Gastrocnemius medialis (tissue), 4 donors: ENCODE measurements around the gene TBC1D10A. TPM values are rescaled to one million over a fixed set of nuclear protein-coding genes. Genes with fewer than 3 reads are reported as not detected.

Experiments used
- ATAC-seq, 2 donors: fragments of 150-250 bp; one replicate each; pipeline ENCODE4 v1.9.1; 2016
- DNase-seq, 2 donors: peaks; one replicate each; pipeline ENCODE4 v3.0.0-alpha.2; 2019
- H3K27ac ChIP-seq, 4 donors: fragments of 200-600 bp; sonication (generic); 1 replicate in 1 of 4; 2 replicates in 3 of 4; pipeline ENCODE4 v1.5.1; 2016 to 2018; ENCODE audit warnings: mild to moderate bottlenecking in 2 of 4, moderate library complexity in 1 of 4
- H3K27me3 ChIP-seq, 3 donors: fragments of 200-600 bp; sonication (generic) in 2 of 3; 1 replicate in 1 of 3; 2 replicates in 2 of 3; pipeline versions ENCODE4 v1.5.1 to v1.6.0; 2016 to 2019; ENCODE audit warnings: mild to moderate bottlenecking in 1 of 3, moderate library complexity in 1 of 3
- H3K36me3 ChIP-seq, 2 donors: fragments of 200-600 bp; sonication (generic) in 1 of 2; one replicate each; pipeline ENCODE4 v1.5.1; 2017 to 2018
- H3K4me1 ChIP-seq, 2 donors: fragments of 200-600 bp; sonication (generic) in 1 of 2; one replicate each; pipeline ENCODE4 v1.5.1; 2016 to 2017; ENCODE audit warnings: mild to moderate bottlenecking in 2 of 2
- H3K4me3 ChIP-seq, 4 donors: fragments of 200-600 bp; sonication (generic) in 3 of 4; 1 replicate in 1 of 4; 2 replicates in 3 of 4; pipeline ENCODE4 v1.5.1; 2016 to 2019; ENCODE audit warnings: mild to moderate bottlenecking in 2 of 4
- H3K9me3 ChIP-seq, 3 donors: fragments of 200-600 bp; sonication (generic) in 2 of 3; 1 replicate in 1 of 3; 2 replicates in 2 of 3; pipeline ENCODE4 v1.5.1; 2016 to 2019
- CTCF ChIP-seq, 5 experiments: fragments of 450-650 bp in 3 of 5; fragments of 200-600 bp in 2 of 5; sonication (generic) in 2 of 5; IDR thresholded peaks in 4 of 5; conservative IDR thresholded peaks in 1 of 5; 1 replicate in 4 of 5; 2 replicates in 1 of 5; pipeline ENCODE4 v1.5.1; 2016 to 2019; ENCODE audit warnings: antibody characterized with exemption in 5 of 5, mild to moderate bottlenecking in 3 of 5, moderate library complexity in 3 of 5
- POLR2A ChIP-seq, 2 donors: fragments of 450-650 bp; IDR thresholded peaks; one replicate each; pipeline ENCODE4 v1.6.1; 2017; ENCODE audit warnings: antibody characterized with exemption in 2 of 2, mild to moderate bottlenecking in 2 of 2, moderate library complexity in 2 of 2
- in situ Hi-C, 4 donors: fragments of 200-750 bp; cut with MboI; loops; one replicate each; pipeline versions ENCODE4 v1.15.0 to v1.8.0; 2017; ENCODE audit warnings: low sequenced_read_pairs in 4 of 4
- intact Hi-C: fragments of 100-400 bp; cut with DNase I; formaldehyde crosslinking; loops from one replicate; pipeline ENCODE4 v1.15.1; 2023; ENCODE audit warnings: low total_unique reads
- total RNA-seq, 4 donors: library from RNA; depleted of rRNA; stranded (reverse); fragments of >200 nt; gene quantifications; one replicate each; pipeline versions ENCODE4 v1.1.0 to v1.2.3, GENCODE V29; 2016

Gene TBC1D10A
- total RNA-seq, 4 donors from 2014 or later = 4.1 to 9.6 (median 6.2) TPM

- H3K4me3 ChIP-seq = no peak overlapping the region
- in situ Hi-C loops = loop anchor here in 1 of 4 donors (10.0 kb wide), 1 partner anchor 72 kb away; no protein-coding TSS in a partner anchor
- H3K36me3 ChIP-seq = peaks cover 0 to 16% of the 10 kb centered on the region in 2 donors
- DNase-seq (no peak), ATAC-seq (no peak)
- intact Hi-C loops = no loop called here
- H3K27me3 ChIP-seq = no peaks in the 10 kb centered on the region
- TF ChIP-seq CTCF (IDR thresholded peaks at IDR 0.05 in 4 of 5, conservative IDR thresholded peaks at IDR 0.05 in 1 of 5) (no peak), POLR2A (IDR thresholded peaks at IDR 0.05) (no peak)
- peak overlapping the region; percentile 84 to 90 (median 87) for H3K27ac ChIP-seq
- peaks cover 22 to 26% of the 10 kb centered on the region in 2 donors for H3K4me1 ChIP-seq
- H3K9me3 ChIP-seq = no peaks in the 10 kb centered on the region
Observed at GRCh38 chr22:30292069-30292970, 34.4 kb downstream of the TBC1D10A start.

GRCh38 chr22:30291058-30291892, 35.5 kb downstream of the TBC1D10A start:
- peaks cover 0 to 15% of the 10 kb centered on the region in 2 donors for H3K36me3 ChIP-seq
- ATAC-seq (peak; percentile 20 to 28), DNase-seq (peak; percentile 70 to 76)
- TF ChIP-seq CTCF (IDR thresholded peaks at IDR 0.05 in 4 of 5, conservative IDR thresholded peaks at IDR 0.05 in 1 of 5) = no peak
- peak; percentile 35 to 69 for TF ChIP-seq POLR2A (IDR thresholded peaks at IDR 0.05)
- H3K27me3 ChIP-seq = no peaks in the 10 kb centered on the region
- no peaks in the 10 kb centered on the region for H3K9me3 ChIP-seq
- intact Hi-C loops (loop anchor here (2.0 kb wide), 1 partner anchor 14 kb away; no protein-coding TSS in a partner anchor), in situ Hi-C loops (loop anchor here in 1 of 4 donors (10.0 kb wide), 1 partner anchor 74 kb away; no protein-coding TSS in a partner anchor)
- peaks cover 22 to 26% of the 10 kb centered on the region in 2 donors for H3K4me1 ChIP-seq
- H3K4me3 ChIP-seq = no peak overlapping the region
- peak overlapping the region; percentile 84 to 90 (median 87) for H3K27ac ChIP-seq

DNA sequence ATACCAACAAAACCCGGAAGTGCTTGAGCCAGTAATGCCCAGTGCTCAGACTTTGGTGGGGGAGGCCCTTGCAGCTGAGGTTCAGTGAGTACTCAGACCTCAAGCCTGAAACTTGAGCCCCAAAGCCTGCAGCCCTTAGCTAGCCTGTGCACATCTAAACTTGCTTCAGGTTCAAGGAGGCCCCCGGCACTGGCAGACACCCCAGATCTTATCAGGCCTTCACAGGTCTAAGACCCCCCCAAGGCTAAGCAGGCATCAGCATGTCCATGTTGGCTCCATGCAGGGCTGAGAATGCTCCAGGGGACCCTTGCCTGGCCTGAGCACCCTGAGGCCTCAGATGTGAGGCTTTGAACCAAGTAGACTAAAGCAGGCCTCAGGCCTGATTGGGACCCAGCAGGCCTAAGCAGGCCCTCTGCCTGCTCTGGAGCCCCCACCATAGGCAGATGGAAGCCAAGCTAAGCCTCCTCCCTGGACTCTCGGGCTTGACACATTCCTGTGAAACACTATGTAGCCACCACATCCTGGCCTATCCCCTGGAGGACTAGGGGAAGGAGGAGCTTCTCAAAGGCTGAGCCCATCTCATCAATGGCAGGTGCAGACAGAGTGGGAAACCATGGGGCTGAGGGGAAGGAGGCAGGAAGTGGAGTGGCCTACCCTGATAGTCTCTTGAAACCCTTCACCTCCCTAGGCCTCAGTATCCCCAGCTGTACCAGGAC, 36.2 kb downstream of the TBC1D10A start:
- in situ Hi-C loops = loop anchor here in 1 of 4 donors (10.0 kb wide), 1 partner anchor 74 kb away; no protein-coding TSS in a partner anchor
- Histone ChIP-seq H3K9me3 (no peaks in the 10 kb centered on the region), H3K4me1 (peaks cover 22 to 26% of the 10 kb centered on the region in 2 donors), H3K27me3 (no peaks in the 10 kb centered on the region), H3K36me3 (peaks cover 0 to 15% of the 10 kb centered on the region in 2 donors), H3K4me3 (peak overlapping the region; percentile 9 to 94 (median 80)), H3K27ac (peak overlapping the region; percentile 84 to 90 (median 87))
- DNase-seq = no peak
- peak; percentile 15 to 32 for ATAC-seq
- intact Hi-C loops = loop anchor here (2.0 kb wide), 1 partner anchor 14 kb away; no protein-coding TSS in a partner anchor
- TF ChIP-seq CTCF (IDR thresholded peaks at IDR 0.05 in 4 of 5, conservative IDR thresholded peaks at IDR 0.05 in 1 of 5) (no peak), POLR2A (IDR thresholded peaks at IDR 0.05) (no peak)

DNA sequence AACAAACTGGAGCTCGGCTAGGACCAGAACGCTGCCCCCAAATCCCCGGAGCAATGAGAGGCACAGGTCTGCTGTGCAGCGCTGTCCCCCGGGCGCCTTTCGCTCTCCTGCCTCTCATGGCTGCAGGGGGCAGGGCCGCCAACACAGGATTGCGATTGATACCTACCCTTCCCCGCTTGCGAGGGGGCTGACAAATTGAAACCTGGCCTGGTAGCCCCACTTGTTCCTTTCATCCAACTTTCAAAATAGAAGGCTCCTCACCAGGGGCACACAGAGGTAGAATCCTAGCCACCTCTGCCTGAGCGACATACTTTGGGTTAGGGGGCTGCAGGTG, 36.8 kb downstream of the TBC1D10A start:
- no peak for DNase-seq
- intact Hi-C loops = loop anchor here (1.0 to 10.0 kb wide), 4 partner anchors 15 to 195 kb away; partner anchors contain the start of gene TBC1D10A
- ATAC-seq = peak in 1 of 2 donors; percentile 26
- H3K27me3 ChIP-seq = no peaks in the 10 kb centered on the region
- TF ChIP-seq CTCF (IDR thresholded peaks at IDR 0.05 in 4 of 5, conservative IDR thresholded peaks at IDR 0.05 in 1 of 5) (no peak), POLR2A (IDR thresholded peaks at IDR 0.05) (no peak)
- H3K4me3 ChIP-seq = peak overlapping the region; percentile 74 to 97 (median 90)
- in situ Hi-C loops = loop anchor here in 3 of 4 donors (10.0 kb wide), 3 partner anchors 75 to 105 kb away; partner anchors contain the start of genes RNF215 (in 1 of the 3) and SEC14L2 (in 1 of the 3)
- H3K27ac ChIP-seq = peak overlapping the region; percentile 84 to 90 (median 87)
- no peaks in the 10 kb centered on the region for H3K9me3 ChIP-seq
- H3K4me1 ChIP-seq = peaks cover 22 to 26% of the 10 kb centered on the region in 2 donors
- peaks cover 0 to 15% of the 10 kb centered on the region in 2 donors for H3K36me3 ChIP-seq
